Measurements from ENCODE around the gene ZNF430. TPM values are rescaled to one million over a fixed set of nuclear protein-coding genes. Genes with fewer than 3 reads are reported as not detected.
A peak's percentile ranks its signal among the peaks of the same experiment; 100 is the strongest.

Gene ZNF430
- total and polyA plus RNA-seq, 8 donors: 1.8 to 68.0 (median 3.9) TPM

DNA sequence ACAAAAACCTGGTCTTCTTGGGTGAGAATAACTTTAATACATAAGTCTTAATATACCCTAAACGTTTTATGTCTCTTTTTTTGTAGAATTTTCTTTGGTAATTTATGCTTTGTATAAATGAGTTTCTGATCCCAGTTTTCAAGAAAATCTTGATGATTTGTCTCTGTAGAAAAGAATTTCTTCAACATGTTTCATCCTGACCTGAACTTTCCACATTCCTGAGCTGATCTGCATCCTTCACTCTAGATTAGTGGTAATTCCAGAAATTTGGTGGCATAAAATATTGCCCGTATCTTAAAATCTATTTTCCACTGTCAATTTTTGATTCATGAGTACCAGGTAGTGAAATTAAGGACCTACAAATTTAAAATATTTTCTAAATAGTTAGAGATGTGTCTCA is 77.8 kb downstream of the ZNF430 start:
- H3K4me1 ChIP-seq: no peaks in the 10 kb centered on the region
- no peaks in the 10 kb centered on the region for H3K27me3 ChIP-seq
- TF ChIP-seq POLR2AphosphoS5 (IDR thresholded peaks at IDR 0.05): no peak
- no peak for TF ChIP-seq POLR2A (IDR thresholded peaks at IDR 0.05)
- no peak for TF ChIP-seq EP300 (IDR thresholded peaks at IDR 0.05)
- TF ChIP-seq, protein P1, sequence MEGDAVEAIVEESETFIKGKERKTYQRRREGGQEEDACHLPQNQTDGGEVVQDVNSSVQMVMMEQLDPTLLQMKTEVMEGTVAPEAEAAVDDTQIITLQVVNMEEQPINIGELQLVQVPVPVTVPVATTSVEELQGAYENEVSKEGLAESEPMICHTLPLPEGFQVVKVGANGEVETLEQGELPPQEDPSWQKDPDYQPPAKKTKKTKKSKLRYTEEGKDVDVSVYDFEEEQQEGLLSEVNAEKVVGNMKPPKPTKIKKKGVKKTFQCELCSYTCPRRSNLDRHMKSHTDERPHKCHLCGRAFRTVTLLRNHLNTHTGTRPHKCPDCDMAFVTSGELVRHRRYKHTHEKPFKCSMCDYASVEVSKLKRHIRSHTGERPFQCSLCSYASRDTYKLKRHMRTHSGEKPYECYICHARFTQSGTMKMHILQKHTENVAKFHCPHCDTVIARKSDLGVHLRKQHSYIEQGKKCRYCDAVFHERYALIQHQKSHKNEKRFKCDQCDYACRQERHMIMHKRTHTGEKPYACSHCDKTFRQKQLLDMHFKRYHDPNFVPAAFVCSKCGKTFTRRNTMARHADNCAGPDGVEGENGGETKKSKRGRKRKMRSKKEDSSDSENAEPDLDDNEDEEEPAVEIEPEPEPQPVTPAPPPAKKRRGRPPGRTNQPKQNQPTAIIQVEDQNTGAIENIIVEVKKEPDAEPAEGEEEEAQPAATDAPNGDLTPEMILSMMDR (IDR thresholded peaks at IDR 0.05): no peak
- 69 to 96% (median 93%) methylated on average over 2 of the region's 2 CpGs for WGBS, 5 donors
- H3K4me3 ChIP-seq: no peak overlapping the region
- no peak for DNase-seq
- H3K9me3 ChIP-seq: no peaks in the 10 kb centered on the region
- no peak overlapping the region for H3K27ac ChIP-seq
- intact Hi-C loops (cut with DNase I; ENCODE audit: low total_unique reads): no loop called here
- H3K36me3 ChIP-seq: peaks cover 0 to 28% (median 12%) of the 10 kb centered on the region in 4 donors

DNA sequence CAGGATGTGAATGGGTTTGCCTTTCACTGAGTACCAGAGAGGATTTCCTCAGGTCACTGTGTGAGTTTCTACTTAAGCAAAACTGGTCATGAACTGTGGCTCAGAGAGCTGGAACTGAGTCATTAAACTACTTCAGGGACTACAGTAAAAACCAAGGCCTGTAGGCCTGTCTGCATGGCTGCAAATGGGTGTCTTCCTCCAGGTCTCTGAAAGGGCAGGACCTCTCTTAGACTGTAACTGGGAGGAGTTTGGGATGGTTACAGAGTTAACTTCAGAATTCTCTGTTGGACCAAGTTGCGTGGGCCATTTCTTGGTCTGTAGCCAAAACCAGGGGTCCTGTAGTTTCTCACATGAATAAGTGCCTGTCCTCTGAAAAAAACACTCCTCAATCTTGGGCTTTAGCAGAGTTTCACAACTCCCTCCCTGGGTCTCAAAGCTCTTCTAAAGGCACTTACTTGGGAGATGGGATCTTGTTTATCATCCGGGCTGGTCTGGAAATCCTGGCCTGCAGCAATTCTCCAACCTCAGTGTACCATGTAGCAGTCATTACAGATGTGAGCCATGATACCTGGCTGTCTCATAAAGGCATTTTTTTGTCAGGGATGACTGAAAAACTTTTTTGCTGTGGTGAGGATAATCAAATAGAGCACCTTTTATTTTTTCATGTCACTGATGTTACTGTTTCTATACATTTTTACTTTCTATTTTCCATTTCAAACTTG is 81.2 kb downstream of the ZNF430 start:
- H3K9me3 ChIP-seq: no peaks in the 10 kb centered on the region
- H3K27me3 ChIP-seq: no peaks in the 10 kb centered on the region
- peak in 1 of 2 donors; percentile 31 for DNase-seq
- TF ChIP-seq POLR2AphosphoS5 (IDR thresholded peaks at IDR 0.05) (no peak), POLR2A (IDR thresholded peaks at IDR 0.05) (no peak), EP300 (IDR thresholded peaks at IDR 0.05) (no peak)
- TF ChIP-seq, protein P1 (IDR thresholded peaks at IDR 0.05): no peak
- peaks cover 0 to 55% (median 27%) of the 10 kb centered on the region in 4 donors for H3K36me3 ChIP-seq
- H3K4me3 ChIP-seq: no peak overlapping the region
- 70 to 90% (median 85%) methylated on average over 2 of the region's 2 CpGs for WGBS, 5 donors
- H3K4me1 ChIP-seq: no peaks in the 10 kb centered on the region
- H3K27ac ChIP-seq: no peak overlapping the region
- intact Hi-C loops (cut with DNase I; ENCODE audit: low total_unique reads): no loop called here

DNA sequence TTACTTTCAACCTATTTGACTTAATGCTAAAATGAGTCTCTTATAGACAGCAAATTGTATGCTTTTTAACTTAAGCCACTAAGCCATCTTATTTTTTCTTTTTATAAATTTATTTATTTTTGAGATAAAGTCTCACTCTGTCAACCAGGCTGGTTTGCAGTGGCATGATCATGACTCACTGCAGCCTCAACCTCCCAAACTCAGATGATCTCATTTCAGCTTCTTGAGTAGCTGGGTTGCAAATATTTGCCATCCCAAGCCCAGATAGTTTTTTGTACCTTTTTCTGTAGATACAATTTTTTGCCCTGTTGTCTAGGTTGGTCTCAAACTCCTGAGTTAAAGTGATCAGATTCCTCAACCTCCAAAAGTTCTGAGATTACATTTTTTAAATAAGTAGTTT is 88.7 kb downstream of the ZNF430 start:
- H3K9me3 ChIP-seq: peaks cover 0 to 30% (median 13%) of the 10 kb centered on the region in 4 donors
- DNase-seq: no peak
- no peak overlapping the region for H3K4me3 ChIP-seq
- no peaks in the 10 kb centered on the region for H3K27me3 ChIP-seq
- no peaks in the 10 kb centered on the region for H3K4me1 ChIP-seq
- TF ChIP-seq, protein P1 (IDR thresholded peaks at IDR 0.05): no peak
- TF ChIP-seq POLR2A (IDR thresholded peaks at IDR 0.05): no peak
- no peak for TF ChIP-seq EP300 (IDR thresholded peaks at IDR 0.05)
- no peak for TF ChIP-seq POLR2AphosphoS5 (IDR thresholded peaks at IDR 0.05)
- intact Hi-C loops (cut with DNase I; ENCODE audit: low total_unique reads): no loop called here
- H3K36me3 ChIP-seq: peaks cover 0 to 48% (median 17%) of the 10 kb centered on the region in 4 donors
- H3K27ac ChIP-seq: no peak overlapping the region

Small RNAs within 50 kb of the gene (small RNA-seq; reads per million reads assigned to genes)
- gene AC008739.3: 0 reads per million in 4 donors

Other genes starting within 250 kb of the ZNF430 start
- gene ZNF66, start 244.4 kb upstream of the ZNF430 start, total RNA-seq: 10 to 100 TPM in 3 of 5 donors, 1 to 10 TPM in 2; 1.4 to 47.8 (median 21.7) TPM
- gene ZNF66, start 244.4 kb upstream of the ZNF430 start, polyA plus RNA-seq: 1 to 10 TPM in 1 of 3 donors, under 1 TPM in 2; 0.53 to 1.5 (median 1.00) TPM
- gene ZNF85, start 97.4 kb upstream of the ZNF430 start, total RNA-seq: 10 to 100 TPM in 3 of 5 donors, 1 to 10 TPM in 2; 4.1 to 25.9 (median 15.8) TPM
- gene ZNF85, start 97.4 kb upstream of the ZNF430 start, polyA plus RNA-seq: 1 to 10 TPM; 6.5 to 8.3 (median 7.3) TPM
- gene ZNF714, start 61.5 kb downstream of the ZNF430 start, total RNA-seq: 10 to 100 TPM in 2 of 5 donors, 1 to 10 TPM in 3; 2.2 to 22.4 (median 4.6) TPM
- gene ZNF714, start 61.5 kb downstream of the ZNF430 start, polyA plus RNA-seq: 1 to 10 TPM; 1.1 to 2.0 (median 1.5) TPM
- gene ZNF431, start 121.4 kb downstream of the ZNF430 start, total RNA-seq: 10 to 100 TPM in 2 of 5 donors, 1 to 10 TPM in 3; 5.2 to 55.4 (median 5.8) TPM
- gene ZNF431, start 121.4 kb downstream of the ZNF430 start, polyA plus RNA-seq: 10 to 100 TPM in 1 of 3 donors, 1 to 10 TPM in 2; 2.0 to 12.3 (median 5.7) TPM

All from stomach (tissue), 9 donors.